ENCODE data around the gene TPCN1.

Gene TPCN1

GRCh38 chr12:113185180-113186032, 35.9 kb upstream of the TPCN1 start, which contains the start of the genes DDX54 and RITA1:
Gene DDX54, minus strand, starts transcription at chr12:113185478. Its CDS starts 27 bp downstream, at chr12:113185451.
Gene RITA1, plus strand, starts transcription at chr12:113185721. Its CDS starts 1,026 bp downstream, at chr12:113186747.
- no peaks in the 10 kb centered on the region for H3K27me3 Mint-ChIP-seq
- DNase-seq (peak; percentile 77 to 78 (median 78)), ATAC-seq (replicated peaks) (peak; percentile 65)
- H3K9me3 Mint-ChIP-seq, result no peaks in the 10 kb centered on the region
- peaks cover 23 to 37% of the 10 kb centered on the region in 2 donors for H3K4me1 Mint-ChIP-seq (ENCODE audit: low read depth in 2 of 2)
- H3K27ac Mint-ChIP-seq, result peak within 1 kb of the TSS; percentile 93 to 94
- peak within 1 kb of the TSS; percentile 88 to 89 for H3K4me3 Mint-ChIP-seq
- peaks cover 25% of the 10 kb centered on the region for H3K36me3 Mint-ChIP-seq (ENCODE audit: insufficient read depth)

DNA sequence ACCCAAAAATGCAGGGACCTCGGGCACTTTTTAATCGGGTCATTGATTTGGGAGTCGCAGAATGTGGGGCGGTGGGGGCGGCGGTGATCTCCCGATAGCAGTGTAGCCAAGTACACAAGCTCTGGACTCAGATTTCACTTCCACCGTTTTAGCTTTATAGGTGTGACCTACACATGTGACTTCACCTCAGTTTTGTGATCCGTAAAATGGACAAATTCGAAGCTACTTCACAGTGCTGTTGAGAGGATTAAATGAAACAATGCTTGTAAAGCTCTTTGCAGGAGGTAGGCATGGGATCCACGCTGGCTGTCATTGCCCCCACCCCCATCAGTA, 35.3 kb upstream of the TPCN1 start:
- peaks cover 23 to 37% of the 10 kb centered on the region in 2 donors for H3K4me1 Mint-ChIP-seq (ENCODE audit: low read depth in 2 of 2)
- ATAC-seq (replicated peaks) (no peak), DNase-seq (peak in 1 of 3 experiments; percentile 2)
- peak overlapping the region; percentile 93 to 94 for H3K27ac Mint-ChIP-seq
- H3K4me3 Mint-ChIP-seq, result peak overlapping the region; percentile 88 to 89
- no peaks in the 10 kb centered on the region for H3K27me3 Mint-ChIP-seq
- peaks cover 30% of the 10 kb centered on the region for H3K36me3 Mint-ChIP-seq (ENCODE audit: insufficient read depth)
- H3K9me3 Mint-ChIP-seq, result no peaks in the 10 kb centered on the region

DNA sequence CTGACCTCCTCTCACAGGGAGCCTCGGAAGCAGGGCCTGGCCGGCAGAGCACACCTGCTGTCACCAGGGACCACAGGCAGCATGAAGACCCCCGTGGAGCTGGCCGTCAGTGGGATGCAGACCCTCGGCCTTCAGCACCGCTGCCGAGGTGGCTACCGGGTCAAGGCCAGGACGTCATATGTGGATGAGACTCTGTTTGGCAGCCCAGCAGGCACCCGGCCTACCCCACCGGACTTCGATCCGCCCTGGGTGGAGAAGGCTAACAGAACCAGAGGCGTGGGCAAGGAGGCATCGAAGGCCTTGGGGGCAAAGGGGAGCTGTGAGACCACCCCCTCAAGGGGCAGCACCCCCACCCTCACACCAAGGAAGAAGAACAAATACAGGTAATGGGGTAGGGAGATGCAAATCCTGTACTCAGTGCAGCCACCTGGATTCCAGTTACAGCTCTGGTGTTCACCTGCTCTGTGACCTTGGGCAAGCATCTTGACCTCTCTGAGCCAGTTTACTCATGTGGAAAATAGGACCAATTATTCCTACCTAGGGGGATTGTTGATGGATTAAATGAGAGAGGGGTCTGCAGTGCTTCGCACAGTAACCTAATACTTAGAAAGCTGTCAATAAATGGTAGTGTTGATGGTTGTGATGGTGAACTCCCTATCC, 34.5 kb upstream of the TPCN1 start:
- Mint-ChIP-seq H3K36me3 (ENCODE audit: insufficient read depth) (peaks cover 32% of the 10 kb centered on the region), H3K4me1 (ENCODE audit: low read depth in 2 of 2) (peaks cover 23 to 37% of the 10 kb centered on the region in 2 donors), H3K27me3 (no peaks in the 10 kb centered on the region)

GRCh38 chr12:113189361-113189760, 31.9 kb upstream of the TPCN1 start:
- no peak for ATAC-seq (replicated peaks)
- H3K27me3 Mint-ChIP-seq, result no peaks in the 10 kb centered on the region
- peak overlapping the region; percentile 41 to 53 for H3K27ac Mint-ChIP-seq
- no peak overlapping the region for H3K4me3 Mint-ChIP-seq
- peaks cover 19 to 26% of the 10 kb centered on the region in 2 donors for H3K4me1 Mint-ChIP-seq (ENCODE audit: low read depth in 2 of 2)
- H3K36me3 Mint-ChIP-seq (ENCODE audit: insufficient read depth), result peaks cover 35% of the 10 kb centered on the region
- no peak for DNase-seq
- H3K9me3 Mint-ChIP-seq, result no peaks in the 10 kb centered on the region

More for the DNA sequence above, 34.5 kb upstream of the TPCN1 start:
- H3K9me3 Mint-ChIP-seq, result no peaks in the 10 kb centered on the region
- DNase-seq, result no peak
- peak overlapping the region; percentile 93 to 94 for H3K27ac Mint-ChIP-seq
- ATAC-seq (replicated peaks), result no peak
- H3K4me3 Mint-ChIP-seq, result peak overlapping the region; percentile 88 to 89

DNA sequence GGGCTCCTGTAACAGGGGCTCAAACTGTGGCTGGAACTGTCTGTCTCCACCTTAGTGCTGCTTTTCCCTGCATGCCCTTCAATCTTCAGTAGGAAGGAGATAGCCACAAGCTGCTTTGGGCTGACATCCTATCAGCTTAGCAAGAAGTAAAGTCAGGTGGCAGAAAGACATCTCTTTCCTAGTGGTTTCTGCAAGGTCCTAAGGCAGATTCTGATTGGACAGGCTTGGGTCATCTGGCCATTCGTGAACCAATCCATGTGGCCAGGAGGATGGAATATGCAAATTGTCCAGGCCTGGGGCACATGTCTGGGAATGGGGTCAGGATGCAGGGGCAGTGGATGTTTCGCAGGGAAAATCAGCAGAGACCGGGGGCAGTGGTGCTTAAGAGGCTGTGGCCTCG, 30.5 kb upstream of the TPCN1 start:
- ATAC-seq (replicated peaks) (no peak), DNase-seq (no peak)
- Mint-ChIP-seq H3K27me3 (no peaks in the 10 kb centered on the region), H3K4me3 (no peak overlapping the region), H3K27ac (no peak overlapping the region), H3K4me1 (ENCODE audit: low read depth in 2 of 2) (peaks cover 17 to 23% of the 10 kb centered on the region in 2 donors), H3K9me3 (no peaks in the 10 kb centered on the region), H3K36me3 (ENCODE audit: insufficient read depth) (peaks cover 29% of the 10 kb centered on the region)

DNA sequence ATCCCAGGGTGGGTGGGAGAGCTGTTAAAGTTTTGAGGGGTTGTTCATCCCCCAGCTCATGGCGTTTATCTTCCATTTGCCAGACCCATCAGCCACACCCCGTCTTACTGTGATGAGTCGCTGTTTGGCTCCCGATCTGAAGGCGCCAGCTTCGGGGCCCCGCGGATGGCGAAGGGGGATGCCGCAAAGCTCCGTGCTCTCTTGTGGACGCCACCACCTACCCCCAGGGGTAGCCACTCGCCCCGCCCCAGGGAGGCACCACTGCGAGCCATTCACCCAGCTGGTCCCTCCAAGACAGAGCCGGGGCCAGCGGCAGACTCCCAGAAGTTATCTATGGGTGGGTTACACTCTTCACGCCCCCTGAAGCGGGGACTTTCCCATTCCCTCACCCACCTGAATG, 30.0 kb upstream of the TPCN1 start:
- no peak for DNase-seq
- peaks cover 29% of the 10 kb centered on the region for H3K36me3 Mint-ChIP-seq (ENCODE audit: insufficient read depth)
- H3K27me3 Mint-ChIP-seq, result no peaks in the 10 kb centered on the region
- no peak overlapping the region for H3K27ac Mint-ChIP-seq
- H3K4me3 Mint-ChIP-seq, result no peak overlapping the region
- H3K4me1 Mint-ChIP-seq (ENCODE audit: low read depth in 2 of 2), result peaks cover 15 to 21% of the 10 kb centered on the region in 2 donors
- ATAC-seq (replicated peaks), result no peak
- no peaks in the 10 kb centered on the region for H3K9me3 Mint-ChIP-seq

DNA sequence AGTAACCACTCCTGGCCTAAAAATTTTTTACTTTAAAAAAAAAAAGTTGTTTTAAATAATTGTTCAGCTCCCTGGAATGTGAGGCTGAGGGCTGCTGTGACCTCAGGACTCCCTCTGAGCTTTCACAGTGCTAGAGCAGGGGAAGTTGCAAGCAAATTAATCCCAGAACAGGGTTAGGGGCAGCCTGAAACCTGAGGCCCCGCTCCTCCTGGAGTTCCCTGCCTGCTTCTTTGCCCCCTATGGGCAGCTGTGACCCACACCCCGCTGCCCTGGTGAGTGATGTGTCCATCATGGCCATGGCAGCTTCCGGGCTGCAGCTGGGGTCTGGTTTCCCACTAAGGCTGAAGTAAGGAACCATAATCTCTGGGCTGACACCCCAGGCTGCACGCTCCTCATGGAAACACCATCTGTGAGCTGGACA, 26.3 kb upstream of the TPCN1 start:
- no peak overlapping the region for H3K27ac Mint-ChIP-seq
- no peak for ATAC-seq (replicated peaks)
- H3K4me3 Mint-ChIP-seq, result no peak overlapping the region

DNA sequence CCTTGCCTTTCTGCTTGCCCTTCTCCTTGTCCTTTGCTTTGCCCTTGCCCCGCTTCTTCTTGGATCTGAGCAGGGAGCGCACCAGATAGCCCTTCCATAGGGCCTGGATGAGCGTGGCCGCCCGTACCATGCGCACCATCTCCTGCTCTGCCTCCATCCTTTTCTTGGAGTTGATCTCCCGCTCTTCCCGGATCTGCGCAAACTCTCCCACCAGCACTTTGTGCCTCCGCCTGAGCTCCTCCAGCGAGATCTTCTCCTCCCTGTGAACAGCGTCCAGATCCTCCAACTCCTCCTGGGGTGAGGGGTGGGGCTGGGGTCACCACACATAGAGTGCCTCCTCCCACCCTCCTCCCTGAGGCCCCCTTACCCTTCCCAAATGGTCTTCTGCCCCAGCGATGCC, 25.7 kb upstream of the TPCN1 start:
- H3K27ac Mint-ChIP-seq, result no peak overlapping the region
- no peak overlapping the region for H3K4me3 Mint-ChIP-seq
- DNase-seq (no peak), ATAC-seq (replicated peaks) (no peak)
- no peaks in the 10 kb centered on the region for H3K27me3 Mint-ChIP-seq
- H3K9me3 Mint-ChIP-seq, result no peaks in the 10 kb centered on the region
- no peaks in the 10 kb centered on the region for H3K4me1 Mint-ChIP-seq (ENCODE audit: low read depth in 2 of 2)
- H3K36me3 Mint-ChIP-seq (ENCODE audit: insufficient read depth), result peaks cover 17% of the 10 kb centered on the region

More for the DNA sequence above, 26.3 kb upstream of the TPCN1 start:
- H3K4me1 Mint-ChIP-seq (ENCODE audit: low read depth in 2 of 2), result no peaks in the 10 kb centered on the region
- DNase-seq, result no peak
- no peaks in the 10 kb centered on the region for H3K9me3 Mint-ChIP-seq
- H3K36me3 Mint-ChIP-seq (ENCODE audit: insufficient read depth), result peaks cover 17% of the 10 kb centered on the region
- H3K27me3 Mint-ChIP-seq, result no peaks in the 10 kb centered on the region

GRCh38 chr12:113196582-113196981, 24.7 kb upstream of the TPCN1 start:
- Mint-ChIP-seq H3K27me3 (no peaks in the 10 kb centered on the region), H3K9me3 (no peaks in the 10 kb centered on the region), H3K36me3 (ENCODE audit: insufficient read depth) (peaks cover 11% of the 10 kb centered on the region), H3K4me1 (ENCODE audit: low read depth in 2 of 2) (no peaks in the 10 kb centered on the region), H3K27ac (no peak overlapping the region), H3K4me3 (no peak overlapping the region)
- no peak for DNase-seq
- no peak for ATAC-seq (replicated peaks)

DNA sequence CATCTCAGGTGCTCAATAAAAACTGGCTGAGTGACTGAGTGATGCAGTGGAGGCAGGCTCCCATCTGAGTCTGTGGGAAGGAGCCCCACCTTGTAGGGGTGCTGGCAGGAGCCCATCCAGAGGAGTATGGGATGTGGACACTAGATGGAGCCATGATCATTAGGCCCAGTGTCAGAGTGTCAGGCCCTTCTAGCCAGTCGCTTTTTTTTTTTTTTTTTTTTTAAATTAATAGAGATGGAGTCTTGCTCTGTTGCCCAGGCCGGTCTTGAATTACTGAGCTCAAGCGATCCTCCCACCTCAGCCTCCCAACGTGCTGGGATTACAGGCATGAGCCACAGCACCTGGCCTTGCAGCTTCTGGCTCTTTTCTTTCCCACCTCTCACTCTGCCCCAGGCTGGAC, 24.3 kb upstream of the TPCN1 start:
- H3K27ac Mint-ChIP-seq, result no peak overlapping the region
- H3K27me3 Mint-ChIP-seq, result no peaks in the 10 kb centered on the region
- no peaks in the 10 kb centered on the region for H3K4me1 Mint-ChIP-seq (ENCODE audit: low read depth in 2 of 2)
- H3K4me3 Mint-ChIP-seq, result no peak overlapping the region
- DNase-seq (peak; percentile 44 to 61 (median 52)), ATAC-seq (replicated peaks) (peak; percentile 100)
- H3K36me3 Mint-ChIP-seq (ENCODE audit: insufficient read depth), result peaks cover 8% of the 10 kb centered on the region
- H3K9me3 Mint-ChIP-seq, result no peaks in the 10 kb centered on the region

DNA sequence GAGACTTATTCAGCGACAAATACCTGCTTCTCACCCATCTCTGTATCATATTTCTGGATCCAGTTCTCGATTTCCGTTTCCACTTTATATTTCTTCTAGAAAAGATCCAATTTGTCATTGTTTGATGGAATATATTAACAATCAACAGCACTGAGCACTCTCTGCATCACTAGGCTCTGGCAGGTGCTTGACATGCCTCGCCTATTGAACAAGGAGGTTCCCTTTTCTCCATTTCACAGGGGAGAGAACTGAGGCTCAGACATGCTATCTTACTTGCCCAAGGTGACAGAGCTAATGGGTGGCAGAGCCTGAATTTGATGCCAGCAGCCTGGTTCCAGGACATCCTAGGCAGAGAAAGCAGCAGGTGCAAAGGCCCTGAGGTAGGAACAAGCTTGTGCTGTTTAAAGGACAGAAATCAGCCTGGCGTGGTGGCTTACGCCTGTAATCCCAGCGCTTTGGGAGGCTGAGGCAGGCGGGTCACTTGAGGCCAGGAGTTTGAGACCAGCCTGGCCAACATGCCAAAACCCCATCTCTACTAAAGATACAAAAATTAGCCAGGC, 23.7 kb upstream of the TPCN1 start:
- Mint-ChIP-seq H3K4me1 (ENCODE audit: low read depth in 2 of 2) (no peaks in the 10 kb centered on the region), H3K9me3 (no peaks in the 10 kb centered on the region), H3K27ac (no peak overlapping the region), H3K36me3 (ENCODE audit: insufficient read depth) (peaks cover 3% of the 10 kb centered on the region), H3K27me3 (no peaks in the 10 kb centered on the region), H3K4me3 (no peak overlapping the region)
- no peak for ATAC-seq (replicated peaks)
- DNase-seq, result no peak

- Mint-ChIP-seq H3K9me3 (no peaks in the 10 kb centered on the region), H3K4me1 (ENCODE audit: low read depth in 2 of 2) (no peaks in the 10 kb centered on the region), H3K4me3 (no peak overlapping the region), H3K27ac (no peak overlapping the region), H3K27me3 (no peaks in the 10 kb centered on the region), H3K36me3 (ENCODE audit: insufficient read depth) (peaks cover 3% of the 10 kb centered on the region)
- no peak for ATAC-seq (replicated peaks)
- no peak for DNase-seq
Measured at GRCh38 chr12:113198296-113198695, 23.0 kb upstream of the TPCN1 start.

DNA sequence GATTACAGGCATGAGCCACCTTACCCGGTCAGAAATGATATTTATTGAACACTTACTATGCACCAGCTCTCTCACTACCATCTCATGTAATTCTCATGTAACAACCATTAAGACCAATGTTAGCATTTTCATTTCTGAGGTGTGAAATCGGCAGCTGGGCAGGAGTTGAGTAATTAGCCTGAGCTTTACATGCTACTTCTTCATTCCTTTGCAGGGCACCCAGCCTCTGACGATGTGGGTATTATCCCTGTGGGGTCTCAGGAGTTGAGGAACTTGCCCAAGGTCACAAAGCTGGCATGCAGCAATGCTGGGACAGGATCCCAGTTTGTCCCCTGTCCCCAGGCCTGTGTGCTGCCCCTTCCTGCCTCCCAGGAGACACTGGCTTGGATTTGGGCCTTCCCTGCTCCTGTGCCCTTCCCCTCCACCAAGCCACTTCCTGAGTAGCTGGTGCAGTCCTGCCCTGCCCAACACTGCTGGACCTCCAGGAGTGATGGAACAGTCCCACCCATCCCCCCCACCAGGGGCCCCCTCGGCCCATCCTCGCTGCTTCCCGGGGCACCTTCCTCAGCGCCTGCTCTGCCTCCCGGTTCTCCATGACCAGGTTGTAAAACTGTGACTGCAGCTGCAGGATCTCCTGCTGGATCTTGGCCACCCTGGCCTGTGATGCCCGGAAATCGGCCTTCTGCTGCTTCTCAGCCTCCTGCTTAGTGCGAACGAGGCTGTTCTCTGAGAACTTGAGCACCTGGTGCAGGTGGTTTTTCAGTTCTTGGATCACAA, 21.1 kb upstream of the TPCN1 start:
- no peak overlapping the region for H3K27ac Mint-ChIP-seq
- no peak overlapping the region for H3K4me3 Mint-ChIP-seq
- H3K9me3 Mint-ChIP-seq, result no peaks in the 10 kb centered on the region
- DNase-seq (no peak), ATAC-seq (replicated peaks) (no peak)
- H3K27me3 Mint-ChIP-seq, result no peaks in the 10 kb centered on the region
- no peaks in the 10 kb centered on the region for H3K4me1 Mint-ChIP-seq (ENCODE audit: low read depth in 2 of 2)
- peaks cover 3% of the 10 kb centered on the region for H3K36me3 Mint-ChIP-seq (ENCODE audit: insufficient read depth)
